HCEC 1CT (cell line): Measurements from ENCODE around the gene FOXJ3.

ENCODE experiments used
- DNase-seq: peaks from one replicate; pipeline ENCODE4 v3.0.0-alpha.2; 2017

FOXJ3 gene

GRCh38 chr1:42139444-42139843 lies 195.6 kb downstream of the FOXJ3 start:
- DNase-seq: no peak

DNA sequence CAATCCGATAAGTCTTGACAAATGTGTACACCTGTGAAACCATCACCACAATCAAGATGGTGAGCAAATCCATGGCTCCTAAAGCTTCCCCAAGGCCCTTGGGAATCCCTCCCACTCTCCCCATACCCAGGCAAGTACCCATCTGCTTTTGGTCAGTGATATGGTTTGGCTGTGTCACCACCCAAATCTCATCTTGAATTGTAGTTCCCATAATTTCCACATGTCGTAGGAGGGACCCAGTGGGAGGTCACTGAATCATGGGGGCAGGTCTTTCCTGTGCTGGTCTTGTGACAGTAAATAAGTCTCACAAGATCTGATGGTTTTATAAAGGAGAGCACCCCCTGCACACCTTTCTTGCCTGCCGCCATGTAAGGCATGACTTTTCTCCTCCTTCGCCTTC lies 196.4 kb downstream of the FOXJ3 start:
- DNase-seq: no peak

DNA sequence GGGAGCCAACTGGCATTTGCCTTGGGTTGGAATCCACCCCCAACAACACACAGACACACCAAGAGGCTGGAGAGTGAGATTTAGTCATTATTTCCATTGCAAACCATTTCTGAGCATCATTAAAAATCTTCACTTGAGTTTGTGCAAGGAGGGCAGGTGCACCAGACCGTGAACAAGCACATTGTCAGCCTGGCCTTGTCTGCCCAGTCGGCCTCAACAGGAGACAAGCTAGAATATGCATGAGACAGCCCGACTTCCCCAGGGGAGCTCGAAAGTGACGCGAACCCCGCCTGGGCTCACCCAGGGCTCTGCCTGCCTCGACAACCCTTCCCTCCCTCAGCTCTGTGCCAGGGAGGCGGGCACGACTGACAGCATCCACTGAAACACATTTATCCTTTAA lies 197.3 kb downstream of the FOXJ3 start:
- no peak for DNase-seq

- DNase-seq: no peak
Observed at GRCh38 chr1:42136466-42136865, 198.6 kb downstream of the FOXJ3 start.

GRCh38 chr1:42135426-42135825 lies 199.6 kb downstream of the FOXJ3 start:
- DNase-seq: no peak

- no peak for DNase-seq
Observed at GRCh38 chr1:42133809-42134526, 201.1 kb downstream of the FOXJ3 start.

- no peak for DNase-seq
Observed at GRCh38 chr1:42133390-42133789, 201.6 kb downstream of the FOXJ3 start.

- no peak for DNase-seq
Observed at GRCh38 chr1:42130061-42130660, 204.9 kb downstream of the FOXJ3 start.

- no peak for DNase-seq
Observed at GRCh38 chr1:42128964-42129363, 206.1 kb downstream of the FOXJ3 start.

DNA sequence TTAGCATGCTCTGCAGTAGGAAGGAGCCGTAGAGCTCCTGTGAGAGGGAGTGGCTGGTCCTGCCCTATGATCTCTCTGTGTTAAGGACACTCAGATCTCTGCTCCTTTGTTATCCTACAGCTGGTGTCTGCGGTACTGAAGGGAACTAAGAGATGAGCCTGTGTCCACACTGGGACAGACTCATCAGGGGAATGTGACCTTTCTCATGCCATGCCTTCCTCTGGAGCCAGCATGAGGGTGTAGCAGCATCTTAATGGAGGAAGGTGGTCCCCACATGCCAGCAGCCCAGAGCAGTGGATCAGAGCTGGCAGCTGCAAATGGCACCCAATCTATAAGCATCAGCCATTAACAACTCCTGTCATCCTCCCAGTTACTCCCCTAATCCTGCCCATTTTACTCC lies 206.5 kb downstream of the FOXJ3 start:
- DNase-seq: no peak

DNA sequence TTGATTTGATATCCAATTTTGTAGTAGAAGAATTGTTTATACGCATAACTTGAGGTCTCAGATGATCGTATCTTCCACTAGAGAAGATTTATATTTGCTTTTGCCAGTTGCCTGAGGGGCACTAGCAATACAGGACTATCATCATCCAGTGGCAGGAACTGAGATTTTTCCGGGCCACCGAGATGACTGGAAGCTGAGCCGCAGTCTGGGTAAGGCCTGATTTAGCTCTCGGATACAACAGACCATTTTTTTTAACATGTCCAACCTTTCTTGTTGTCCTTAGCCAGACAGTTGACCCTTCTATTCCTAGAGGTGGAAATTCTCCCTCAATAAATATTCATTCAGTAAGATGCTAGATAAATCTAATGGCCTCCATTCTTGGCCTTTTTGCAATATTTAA lies 207.3 kb downstream of the FOXJ3 start:
- DNase-seq: no peak
